Kidney epithelial cell (primary cell): ENCODE data around the gene EDNRA. TPM values are rescaled to one million over a fixed set of nuclear protein-coding genes. Genes with fewer than 3 reads are reported as not detected.
"Not testable (repeated sequence)": the region's sequence is repeated elsewhere in the genome, so short reads cannot be mapped to it uniquely, and the experiment has no call there.

Source experiments
- DNase-seq: peaks from one replicate; pipeline ENCODE4 v3.0.0-alpha.2; 2010; ENCODE audit warnings: low read depth
- H3K27me3 ChIP-seq: 2 replicates; pipeline ENCODE4 v1.6.0; 2011; ENCODE audit warnings: low read length; ENCODE audit not compliant: control insufficient read depth, insufficient read depth
- H3K36me3 ChIP-seq: 2 replicates; pipeline ENCODE4 v1.5.1; 2011; ENCODE audit warnings: low read length; ENCODE audit not compliant: control insufficient read depth, insufficient read depth
- H3K4me3 ChIP-seq: 2 replicates; pipeline ENCODE4 v1.5.1; 2011; ENCODE audit warnings: low read depth, mild to moderate bottlenecking, control low read depth, low read length
- total RNA-seq: library from RNA; depleted of rRNA; stranded (reverse); fragments of >200 nt; gene quantifications from 2 replicates; pipeline ENCODE4 v1.2.3, GENCODE V29; 2015
- TF ChIP-seq, protein P1 (sequence below): IDR thresholded peaks from 2 replicates; pipeline ENCODE4 v1.5.1; 2011; ENCODE audit warnings: mild to moderate bottlenecking, moderate library complexity, low read length, control low read depth, inconsistent platforms; ENCODE audit not compliant: insufficient read depth, poor library complexity, severe bottlenecking

Gene EDNRA
- total RNA-seq = 11.7 and 13.8 TPM in 2 replicates

DNA sequence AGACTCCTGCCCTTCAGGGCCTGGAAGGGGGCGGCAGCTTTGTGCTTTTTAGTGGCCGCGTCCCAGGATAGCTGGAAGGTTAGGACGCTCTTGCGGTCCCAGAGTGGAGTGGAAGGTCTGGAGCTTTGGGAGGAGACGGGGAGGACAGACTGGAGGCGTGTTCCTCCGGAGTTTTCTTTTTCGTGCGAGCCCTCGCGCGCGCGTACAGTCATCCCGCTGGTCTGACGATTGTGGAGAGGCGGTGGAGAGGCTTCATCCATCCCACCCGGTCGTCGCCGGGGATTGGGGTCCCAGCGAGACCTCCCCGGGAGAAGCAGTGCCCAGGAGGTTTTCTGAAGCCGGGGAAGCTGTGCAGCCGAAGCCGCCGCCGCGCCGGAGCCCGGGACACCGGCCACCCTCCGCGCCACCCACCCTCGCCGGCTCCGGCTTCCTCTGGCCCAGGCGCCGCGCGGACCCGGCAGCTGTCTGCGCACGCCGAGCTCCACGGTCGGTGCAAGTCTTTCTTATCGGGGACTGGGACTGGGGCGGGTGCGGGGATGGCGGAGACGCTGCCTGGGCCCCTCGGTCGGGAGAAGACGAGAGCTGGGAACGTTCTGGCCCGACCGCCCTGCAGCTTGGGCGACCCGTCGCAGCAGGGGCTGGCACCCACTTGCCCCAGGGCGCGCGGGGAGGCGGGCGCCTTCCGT is at the start of gene EDNRA:
Gene EDNRA, plus strand, starts transcription at position 207 of the 686 bp plus-strand sequence. CDS start 4,585 bp downstream, outside the sequence.
- no peak for DNase-seq
- no peaks in the 10 kb centered on the region for H3K36me3 ChIP-seq
- TF ChIP-seq, protein P1, sequence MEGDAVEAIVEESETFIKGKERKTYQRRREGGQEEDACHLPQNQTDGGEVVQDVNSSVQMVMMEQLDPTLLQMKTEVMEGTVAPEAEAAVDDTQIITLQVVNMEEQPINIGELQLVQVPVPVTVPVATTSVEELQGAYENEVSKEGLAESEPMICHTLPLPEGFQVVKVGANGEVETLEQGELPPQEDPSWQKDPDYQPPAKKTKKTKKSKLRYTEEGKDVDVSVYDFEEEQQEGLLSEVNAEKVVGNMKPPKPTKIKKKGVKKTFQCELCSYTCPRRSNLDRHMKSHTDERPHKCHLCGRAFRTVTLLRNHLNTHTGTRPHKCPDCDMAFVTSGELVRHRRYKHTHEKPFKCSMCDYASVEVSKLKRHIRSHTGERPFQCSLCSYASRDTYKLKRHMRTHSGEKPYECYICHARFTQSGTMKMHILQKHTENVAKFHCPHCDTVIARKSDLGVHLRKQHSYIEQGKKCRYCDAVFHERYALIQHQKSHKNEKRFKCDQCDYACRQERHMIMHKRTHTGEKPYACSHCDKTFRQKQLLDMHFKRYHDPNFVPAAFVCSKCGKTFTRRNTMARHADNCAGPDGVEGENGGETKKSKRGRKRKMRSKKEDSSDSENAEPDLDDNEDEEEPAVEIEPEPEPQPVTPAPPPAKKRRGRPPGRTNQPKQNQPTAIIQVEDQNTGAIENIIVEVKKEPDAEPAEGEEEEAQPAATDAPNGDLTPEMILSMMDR = no peak
- peak within 1 kb of the TSS; percentile 77 for H3K4me3 ChIP-seq
- no peaks in the 10 kb centered on the region for H3K27me3 ChIP-seq

DNA sequence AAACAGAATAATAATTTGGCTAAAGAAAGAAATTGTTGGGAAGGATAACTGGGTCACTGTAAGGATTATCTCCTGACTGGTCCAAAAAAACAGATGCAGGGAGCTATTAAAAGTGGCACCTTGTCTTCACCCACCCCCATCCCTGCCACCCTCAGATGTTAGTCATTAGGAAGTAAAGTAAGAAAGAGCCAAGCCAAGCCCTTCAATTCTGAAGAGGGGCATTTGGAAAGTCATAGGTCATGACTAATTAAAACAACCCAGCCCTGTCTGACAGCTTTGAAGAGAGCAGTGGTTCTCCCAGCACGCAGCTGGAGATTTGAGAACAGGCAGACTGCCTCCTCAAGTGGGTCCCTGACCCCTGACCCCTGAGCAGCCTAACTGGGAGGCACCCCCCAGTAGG is 46.5 kb upstream of the EDNRA start:
- H3K4me3 ChIP-seq, H3K27me3 ChIP-seq, H3K36me3 ChIP-seq, DNase-seq: not testable (repeated sequence)

DNA sequence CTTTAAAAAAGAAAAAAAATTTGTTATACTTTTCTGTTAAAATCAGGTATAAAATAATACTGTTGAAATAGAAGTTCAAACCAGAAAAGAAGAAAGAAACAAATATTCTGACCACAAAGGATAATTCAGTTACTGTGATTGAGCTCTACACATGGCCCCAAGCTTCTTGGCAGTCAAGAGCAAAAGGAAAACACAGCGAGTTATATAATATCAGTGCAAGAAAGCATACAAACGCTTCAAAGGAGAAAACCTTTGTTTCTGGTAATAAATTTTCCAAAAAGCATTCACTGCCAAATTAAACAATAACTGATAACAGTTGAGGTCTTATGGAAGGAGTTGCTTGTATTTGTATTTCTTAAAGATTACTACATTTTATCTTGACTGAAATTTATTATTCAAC is 40.5 kb upstream of the EDNRA start:
- Histone ChIP-seq H3K36me3 (no peaks in the 10 kb centered on the region), H3K4me3 (no peak overlapping the region), H3K27me3 (no peaks in the 10 kb centered on the region)
- DNase-seq = no peak
- TF ChIP-seq, protein P1 = no peak

DNA sequence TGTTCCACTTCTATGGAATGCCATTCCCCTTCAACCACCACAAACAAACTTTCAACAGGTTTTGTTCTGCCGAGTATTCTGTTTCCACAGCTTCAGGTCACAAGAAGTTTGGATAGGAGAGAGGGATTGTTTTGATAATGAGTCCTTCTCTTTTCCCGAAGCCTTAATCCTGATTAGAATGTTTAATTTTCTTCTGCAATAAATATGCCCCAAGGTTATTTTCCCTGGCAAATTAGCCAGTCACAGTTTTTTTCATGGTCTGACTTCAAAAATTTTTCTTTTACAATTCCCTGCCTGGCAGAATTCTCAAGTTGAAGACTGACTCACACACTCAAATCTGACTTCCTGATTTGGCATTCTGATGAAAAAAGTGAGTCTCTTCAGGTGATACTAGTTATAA is 33.1 kb upstream of the EDNRA start:
- Histone ChIP-seq H3K36me3 (no peaks in the 10 kb centered on the region), H3K27me3 (no peaks in the 10 kb centered on the region), H3K4me3 (no peak overlapping the region)
- DNase-seq = no peak
- TF ChIP-seq, protein P1 = no peak

DNA sequence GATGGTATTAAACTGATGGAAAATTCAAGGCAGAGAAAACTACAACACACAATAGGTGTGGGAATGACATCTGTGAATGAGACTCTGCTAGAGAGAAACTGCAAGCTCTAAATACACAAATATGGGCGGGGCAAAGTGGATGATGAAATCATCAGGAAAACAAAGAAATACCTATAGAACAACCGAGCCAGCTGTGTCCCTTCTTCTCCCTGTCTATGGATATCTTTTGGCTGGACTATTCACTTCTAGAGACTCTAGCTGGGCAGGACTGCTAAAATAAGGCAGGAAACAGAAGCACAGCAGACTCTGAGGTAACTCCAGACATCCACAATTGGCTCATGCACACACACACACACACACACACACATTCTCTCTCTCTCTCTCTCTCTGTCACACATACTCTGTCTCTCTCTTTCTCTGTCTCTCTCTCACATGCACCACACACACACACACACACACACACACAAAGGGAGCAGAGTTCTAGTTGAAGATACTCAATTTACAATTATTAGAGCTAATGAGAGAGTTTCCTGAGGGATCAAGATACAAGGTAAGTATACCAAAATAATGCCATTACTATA is 27.2 kb upstream of the EDNRA start:
- TF ChIP-seq, protein P1 = no peak
- no peak for DNase-seq
- Histone ChIP-seq H3K4me3 (no peak overlapping the region), H3K36me3 (no peaks in the 10 kb centered on the region), H3K27me3 (no peaks in the 10 kb centered on the region)

DNA sequence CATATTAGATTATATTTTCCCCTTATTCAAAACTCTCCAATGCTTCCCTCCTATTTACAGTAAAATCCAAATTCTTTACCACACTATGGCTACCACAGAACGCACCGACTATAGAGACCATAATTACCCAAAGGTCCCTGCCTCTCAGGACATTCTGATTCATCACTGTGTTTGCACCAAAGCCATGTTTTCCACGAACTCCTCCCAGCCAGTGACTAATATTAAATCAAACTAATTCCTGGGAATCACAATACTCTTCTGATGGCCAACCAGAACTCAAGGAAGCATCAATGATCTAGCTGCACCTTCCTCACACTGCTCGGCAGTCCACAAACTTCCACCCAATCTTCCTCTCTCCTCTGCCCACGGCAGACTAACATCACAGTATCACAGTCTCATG is 24.2 kb upstream of the EDNRA start:
- Histone ChIP-seq H3K36me3 (no peaks in the 10 kb centered on the region), H3K27me3 (no peaks in the 10 kb centered on the region), H3K4me3 (no peak overlapping the region)
- DNase-seq = no peak
- TF ChIP-seq, protein P1 = no peak
